ENCODE measurements around the gene ACADS. TPM values are rescaled to one million over a fixed set of nuclear protein-coding genes. Genes with fewer than 3 reads are reported as not detected.

Gene ACADS
- total RNA-seq, 1 donor from 2014 or later = 8.1 TPM

GRCh38 chr12:120699553-120699952 lies 26.1 kb upstream of the ACADS start:
- H3K27ac Mint-ChIP-seq (ENCODE audit: unreplicated experiment) = no peak overlapping the region
- H3K4me3 Mint-ChIP-seq (ENCODE audit: unreplicated experiment) = no peak overlapping the region
- DNase-seq = no peak
- no peaks in the 10 kb centered on the region for H3K9me3 Mint-ChIP-seq (ENCODE audit: unreplicated experiment)
- no peaks in the 10 kb centered on the region for H3K27me3 Mint-ChIP-seq (ENCODE audit: unreplicated experiment)
- no peak for TF ChIP-seq CTCF (IDR thresholded peaks at IDR 0.05; ENCODE audit: partially characterized antibody, unreplicated experiment)
- H3K4me1 Mint-ChIP-seq (ENCODE audit: low read depth, unreplicated experiment) = no peaks in the 10 kb centered on the region
- H3K36me3 Mint-ChIP-seq (ENCODE audit: unreplicated experiment) = no peaks in the 10 kb centered on the region

GRCh38 chr12:120700886-120701285 lies 24.7 kb upstream of the ACADS start:
- no peak overlapping the region for H3K4me3 Mint-ChIP-seq (ENCODE audit: unreplicated experiment)
- no peak for TF ChIP-seq CTCF (IDR thresholded peaks at IDR 0.05; ENCODE audit: partially characterized antibody, unreplicated experiment)
- no peaks in the 10 kb centered on the region for H3K4me1 Mint-ChIP-seq (ENCODE audit: low read depth, unreplicated experiment)
- no peaks in the 10 kb centered on the region for H3K36me3 Mint-ChIP-seq (ENCODE audit: unreplicated experiment)
- H3K27me3 Mint-ChIP-seq (ENCODE audit: unreplicated experiment) = no peaks in the 10 kb centered on the region
- DNase-seq = no peak
- H3K27ac Mint-ChIP-seq (ENCODE audit: unreplicated experiment) = no peak overlapping the region
- no peaks in the 10 kb centered on the region for H3K9me3 Mint-ChIP-seq (ENCODE audit: unreplicated experiment)

- Mint-ChIP-seq H3K36me3 (ENCODE audit: unreplicated experiment) (no peaks in the 10 kb centered on the region), H3K27ac (ENCODE audit: unreplicated experiment) (no peak overlapping the region), H3K4me3 (ENCODE audit: unreplicated experiment) (no peak overlapping the region), H3K27me3 (ENCODE audit: unreplicated experiment) (no peaks in the 10 kb centered on the region), H3K9me3 (ENCODE audit: unreplicated experiment) (no peaks in the 10 kb centered on the region), H3K4me1 (ENCODE audit: low read depth, unreplicated experiment) (no peaks in the 10 kb centered on the region)
- no peak for TF ChIP-seq CTCF (IDR thresholded peaks at IDR 0.05; ENCODE audit: partially characterized antibody, unreplicated experiment)
- no peak for DNase-seq
Measured at GRCh38 chr12:120702637-120703036, 23.0 kb upstream of the ACADS start.

GRCh38 chr12:120703311-120703942 lies 22.2 kb upstream of the ACADS start:
- no peak overlapping the region for H3K4me3 Mint-ChIP-seq (ENCODE audit: unreplicated experiment)
- no peaks in the 10 kb centered on the region for H3K4me1 Mint-ChIP-seq (ENCODE audit: low read depth, unreplicated experiment)
- no peak overlapping the region for H3K27ac Mint-ChIP-seq (ENCODE audit: unreplicated experiment)
- H3K27me3 Mint-ChIP-seq (ENCODE audit: unreplicated experiment) = no peaks in the 10 kb centered on the region
- H3K9me3 Mint-ChIP-seq (ENCODE audit: unreplicated experiment) = no peaks in the 10 kb centered on the region
- H3K36me3 Mint-ChIP-seq (ENCODE audit: unreplicated experiment) = no peaks in the 10 kb centered on the region
- no peak for DNase-seq
- TF ChIP-seq CTCF (IDR thresholded peaks at IDR 0.05; ENCODE audit: partially characterized antibody, unreplicated experiment) = no peak

- Mint-ChIP-seq H3K27me3 (ENCODE audit: unreplicated experiment) (peaks cover 2% of the 10 kb centered on the region), H3K36me3 (ENCODE audit: unreplicated experiment) (no peaks in the 10 kb centered on the region), H3K27ac (ENCODE audit: unreplicated experiment) (no peak overlapping the region), H3K9me3 (ENCODE audit: unreplicated experiment) (no peaks in the 10 kb centered on the region), H3K4me1 (ENCODE audit: low read depth, unreplicated experiment) (peaks cover 5% of the 10 kb centered on the region), H3K4me3 (ENCODE audit: unreplicated experiment) (no peak overlapping the region)
- no peak for DNase-seq
- TF ChIP-seq CTCF (IDR thresholded peaks at IDR 0.05; ENCODE audit: partially characterized antibody, unreplicated experiment) = no peak
Measured at GRCh38 chr12:120705618-120706017, 20.0 kb upstream of the ACADS start.

All from glutamatergic neuron (in vitro differentiated cells).